ENCODE data around the gene TSSK2.

The TSSK2 gene

GRCh38 chr22:19098157-19098556 is 33.0 kb upstream of the TSSK2 start:
- Histone ChIP-seq H3K9me3 (ENCODE audit: control insufficient read depth, low read length) (no peaks in the 10 kb centered on the region), H2AFZ (no peak overlapping the region), H3K4me3 (ENCODE audit: low read depth, low read length) (no peak overlapping the region), H3K4me1 (no peaks in the 10 kb centered on the region), H3K79me2 (peaks cover 19% of the 10 kb centered on the region), H3K36me3 (ENCODE audit: control insufficient read depth, insufficient read depth, low read length) (no peaks in the 10 kb centered on the region), H3K4me2 (ENCODE audit: low read length) (no peak overlapping the region), H3K27me3 (ENCODE audit: control insufficient read depth, insufficient read depth, low read length) (no peaks in the 10 kb centered on the region), H3K9ac (no peak overlapping the region), H3K27ac (no peak overlapping the region)
- no peak for TF ChIP-seq CTCF (IDR thresholded peaks at IDR 0.05)

GRCh38 chr22:19103880-19104821 is 27.0 kb upstream of the TSSK2 start:
- no peaks in the 10 kb centered on the region for H3K9me3 ChIP-seq (ENCODE audit: control insufficient read depth, low read length)
- H3K27ac ChIP-seq = no peak overlapping the region
- H3K9ac ChIP-seq = no peak overlapping the region
- H3K27me3 ChIP-seq (ENCODE audit: control insufficient read depth, insufficient read depth, low read length) = no peaks in the 10 kb centered on the region
- H3K4me2 ChIP-seq (ENCODE audit: low read length) = peak overlapping the region; percentile 19
- no peak for TF ChIP-seq CTCF (IDR thresholded peaks at IDR 0.05)
- H3K79me2 ChIP-seq = peaks cover 28% of the 10 kb centered on the region
- no peaks in the 10 kb centered on the region for H3K36me3 ChIP-seq (ENCODE audit: control insufficient read depth, insufficient read depth, low read length)
- no peaks in the 10 kb centered on the region for H3K4me1 ChIP-seq
- no peak overlapping the region for H3K4me3 ChIP-seq (ENCODE audit: low read depth, low read length)
- no peak overlapping the region for H2AFZ ChIP-seq

- no peak overlapping the region for H3K27ac ChIP-seq
- H2AFZ ChIP-seq = no peak overlapping the region
- H3K27me3 ChIP-seq (ENCODE audit: control insufficient read depth, insufficient read depth, low read length) = no peaks in the 10 kb centered on the region
- H3K9ac ChIP-seq = no peak overlapping the region
- H3K4me3 ChIP-seq (ENCODE audit: low read depth, low read length) = no peak overlapping the region
- no peaks in the 10 kb centered on the region for H3K4me1 ChIP-seq
- H3K36me3 ChIP-seq (ENCODE audit: control insufficient read depth, insufficient read depth, low read length) = no peaks in the 10 kb centered on the region
- no peaks in the 10 kb centered on the region for H3K9me3 ChIP-seq (ENCODE audit: control insufficient read depth, low read length)
- TF ChIP-seq CTCF (IDR thresholded peaks at IDR 0.05) = no peak
- no peak overlapping the region for H3K4me2 ChIP-seq (ENCODE audit: low read length)
- peaks cover 25% of the 10 kb centered on the region for H3K79me2 ChIP-seq
These were observed 25.7 kb upstream of the TSSK2 start for GRCh38 chr22:19105456-19105855.

DNA sequence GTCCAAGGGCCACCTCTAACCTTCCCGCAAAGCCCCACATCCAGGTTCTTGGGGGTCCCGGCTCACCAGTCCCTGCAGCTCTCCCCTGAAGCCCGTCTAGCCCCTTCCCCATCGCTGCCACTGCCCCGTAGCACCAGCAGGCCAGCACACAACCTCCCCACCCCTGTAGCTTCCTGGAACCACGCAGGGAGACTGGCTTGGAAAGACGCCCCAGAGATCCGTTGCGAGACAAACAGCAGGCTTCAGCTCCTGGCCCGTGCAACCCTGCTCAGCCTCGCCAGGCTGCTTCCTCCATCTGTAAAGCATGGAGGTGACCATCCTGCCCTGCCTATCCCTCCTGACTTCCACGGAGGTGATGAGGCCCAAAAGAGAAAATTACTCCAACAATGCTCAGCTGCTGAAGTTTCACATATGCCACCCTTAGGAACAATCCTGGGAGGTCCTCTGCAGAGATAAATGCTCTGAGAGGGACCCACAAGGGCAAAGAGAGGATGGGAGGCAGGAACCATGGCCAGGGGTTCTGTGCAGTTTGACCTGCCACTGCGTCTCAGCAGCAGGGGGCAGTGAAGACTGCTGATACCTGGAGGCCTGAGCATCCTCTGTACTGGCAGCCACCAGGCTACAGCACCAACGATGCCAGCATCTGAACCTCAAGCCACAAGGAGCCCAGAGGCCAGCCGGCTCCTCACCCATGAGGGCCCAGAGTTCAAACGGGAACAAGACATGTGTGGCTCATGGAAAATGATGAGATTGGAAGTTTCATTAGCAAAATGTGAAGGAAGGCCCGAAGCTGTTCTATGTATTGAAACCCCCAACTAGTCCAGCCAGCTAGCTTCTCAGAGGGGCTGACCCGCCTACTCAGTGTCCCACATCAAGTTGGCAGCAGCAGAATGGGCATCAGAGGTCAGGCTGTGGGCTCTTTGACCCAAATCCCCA is 25.0 kb upstream of the TSSK2 start:
- no peaks in the 10 kb centered on the region for H3K4me1 ChIP-seq
- H3K36me3 ChIP-seq (ENCODE audit: control insufficient read depth, insufficient read depth, low read length) = no peaks in the 10 kb centered on the region
- no peak overlapping the region for H3K27ac ChIP-seq
- H2AFZ ChIP-seq = no peak overlapping the region
- H3K27me3 ChIP-seq (ENCODE audit: control insufficient read depth, insufficient read depth, low read length) = no peaks in the 10 kb centered on the region
- H3K79me2 ChIP-seq = peaks cover 26% of the 10 kb centered on the region
- TF ChIP-seq CTCF (IDR thresholded peaks at IDR 0.05) = no peak
- no peak overlapping the region for H3K4me2 ChIP-seq (ENCODE audit: low read length)
- no peak overlapping the region for H3K4me3 ChIP-seq (ENCODE audit: low read depth, low read length)
- no peak overlapping the region for H3K9ac ChIP-seq
- H3K9me3 ChIP-seq (ENCODE audit: control insufficient read depth, low read length) = no peaks in the 10 kb centered on the region

Measured in parathyroid adenoma (tissue), 2 donors.